Amniotic stem cell (primary cell): Measurements from ENCODE around the gene EGLN1.

Experiments
- DNase-seq: peaks from one replicate; lab custom pipeline; 2025; lab: John Stamatoyannopoulos, UW

The EGLN1 gene

DNA sequence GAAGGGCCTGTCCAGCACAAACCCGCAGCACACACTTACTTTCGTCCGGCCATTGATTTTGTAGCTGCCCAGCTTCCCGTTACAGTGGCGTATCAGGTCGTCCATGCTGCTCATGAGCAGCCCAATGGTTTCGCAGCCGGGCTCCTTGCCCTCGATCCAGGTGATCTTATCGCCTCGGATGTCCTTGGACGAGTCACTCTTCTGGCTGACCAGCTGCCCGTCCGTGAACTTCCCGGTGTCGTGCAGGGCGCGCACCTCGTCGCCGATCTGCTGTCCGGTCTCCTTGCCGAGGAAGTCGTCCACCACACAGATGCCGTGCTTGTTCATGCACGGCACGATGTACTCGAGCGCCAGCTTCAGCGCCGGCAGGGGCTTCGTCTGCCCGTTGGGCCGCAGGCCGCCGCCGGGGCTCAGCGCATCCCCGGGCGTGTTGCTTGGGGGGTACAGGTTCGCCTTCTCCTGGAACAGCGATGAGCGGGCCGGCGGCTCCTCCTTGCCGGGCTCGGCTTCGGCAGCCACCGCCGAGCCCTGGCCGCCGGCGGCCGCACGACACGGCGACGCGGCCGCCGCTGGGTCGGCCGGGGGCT, 1.0 kb downstream of the EGLN1 start:
- no peak for DNase-seq

DNA sequence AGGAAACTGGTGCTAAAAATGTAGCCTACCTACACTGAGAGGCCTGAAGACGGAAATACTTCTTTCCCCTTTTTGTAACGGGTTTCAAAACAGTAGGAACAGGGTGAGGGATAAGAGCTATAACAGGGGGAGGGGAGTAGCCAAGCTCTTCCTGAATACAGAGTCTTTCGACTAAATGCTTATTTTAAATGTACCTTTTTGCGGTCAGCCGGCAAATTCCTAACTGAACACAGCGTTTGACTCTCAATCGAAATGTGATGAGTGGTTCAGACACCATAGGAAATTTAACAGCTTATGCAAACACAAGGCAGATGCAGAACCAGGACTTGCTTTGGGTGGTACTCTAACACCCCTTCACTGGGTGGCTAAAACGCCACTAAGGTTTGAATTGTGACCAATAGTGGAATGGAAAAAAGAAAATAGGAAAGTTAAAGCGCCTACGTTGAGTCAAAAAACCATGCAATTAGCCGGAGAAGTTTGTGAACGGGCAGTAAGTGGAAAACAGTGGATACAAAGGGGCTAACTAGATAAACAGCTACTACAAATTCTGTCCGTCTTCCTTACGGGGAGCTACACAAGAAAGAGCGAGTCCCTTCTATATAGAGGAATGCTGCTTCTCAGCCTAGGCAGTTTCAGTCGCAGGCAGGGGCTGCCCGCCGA, 1.7 kb downstream of the EGLN1 start:
- no peak for DNase-seq

DNA sequence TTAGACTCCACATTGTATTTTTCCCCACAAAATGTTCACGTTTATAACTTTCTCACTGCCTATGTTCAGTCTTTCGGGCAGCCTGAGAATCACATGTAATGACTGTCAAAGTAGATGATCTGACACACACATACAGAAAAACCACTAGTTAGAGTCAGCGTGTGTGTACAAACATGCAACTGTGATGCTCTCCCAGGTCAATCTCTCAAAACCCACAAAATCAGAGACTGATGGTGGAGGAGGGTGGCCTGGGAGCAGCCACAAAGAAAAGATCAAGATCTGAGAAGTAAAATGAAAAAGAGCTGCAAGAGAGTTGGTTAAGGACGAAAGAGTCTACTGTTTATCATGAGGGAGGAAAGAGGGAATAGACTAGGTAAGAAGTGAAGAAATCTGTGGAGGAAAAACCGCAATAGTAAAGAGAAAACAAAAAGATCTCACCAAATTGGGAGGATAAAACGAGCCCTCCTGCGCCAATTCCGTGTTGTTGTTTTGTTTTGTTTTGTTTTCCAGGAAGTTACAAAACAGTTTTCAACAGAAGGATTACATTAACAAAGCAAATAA, 2.3 kb downstream of the EGLN1 start:
- no peak for DNase-seq

DNA sequence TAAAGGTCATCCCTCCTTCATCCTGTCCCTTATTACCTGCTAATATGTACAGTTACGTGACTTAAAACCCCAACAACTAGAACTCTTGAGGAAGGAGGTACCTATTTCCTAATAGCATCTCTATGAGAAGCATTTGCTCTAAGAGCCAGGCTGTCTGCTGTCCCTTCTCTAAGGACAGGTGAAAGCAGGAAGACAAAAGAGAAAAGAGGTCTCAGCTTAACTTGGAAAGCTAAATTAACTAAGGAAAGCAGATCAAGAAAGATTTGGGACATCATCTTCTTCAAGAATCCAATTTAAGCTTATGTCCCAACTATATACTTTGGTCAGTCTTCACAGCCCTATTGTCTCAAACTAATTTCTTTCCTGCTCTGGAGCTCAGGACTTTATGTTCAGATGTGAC, 2.9 kb downstream of the EGLN1 start:
- DNase-seq = no peak

DNA sequence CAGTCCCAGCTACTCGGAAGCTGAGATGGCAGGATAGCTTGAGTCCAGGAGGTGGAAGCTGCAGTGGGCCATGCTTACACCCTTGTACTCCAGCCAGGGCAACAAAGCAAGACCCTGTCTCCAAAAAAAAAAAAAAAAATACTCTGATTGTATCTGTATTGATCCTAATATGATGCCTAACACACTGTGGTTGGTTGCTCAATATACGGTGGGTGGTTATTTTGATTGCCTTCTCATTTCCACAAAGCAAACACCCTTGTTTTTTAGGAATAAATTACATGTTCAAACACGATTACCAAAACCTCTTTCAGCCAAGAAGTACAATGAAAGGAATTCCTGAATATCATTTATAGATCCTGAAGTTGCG, 3.4 kb downstream of the EGLN1 start:
- no peak for DNase-seq

DNA sequence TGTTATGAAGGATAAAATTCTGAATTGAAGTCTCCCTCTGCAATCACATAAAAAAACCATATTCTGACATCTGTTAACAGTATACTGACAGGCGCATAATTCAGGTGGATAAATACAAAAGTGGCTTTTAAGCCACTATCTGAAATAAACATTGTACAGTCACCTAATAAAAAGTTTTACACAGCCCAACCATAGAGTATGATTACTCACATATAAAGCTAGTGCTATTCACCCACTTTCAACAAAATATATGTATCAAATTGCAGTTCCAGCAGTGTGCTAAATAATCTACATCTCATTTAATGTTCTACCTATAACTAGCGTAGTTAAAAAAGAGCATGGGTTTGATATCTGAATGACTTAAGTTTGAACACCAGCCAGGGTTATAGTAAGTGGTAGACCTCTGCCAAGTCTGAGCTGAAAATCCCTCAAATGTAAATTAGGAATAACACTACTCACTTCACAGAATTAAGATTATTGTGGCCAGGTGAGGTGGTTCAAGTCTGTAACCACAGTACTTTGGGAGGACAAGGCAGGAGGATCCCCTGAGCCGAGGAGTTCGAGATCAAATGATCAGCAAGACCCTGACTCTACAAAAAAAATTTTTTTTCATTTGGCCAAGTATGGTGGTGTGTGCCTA, 3.9 kb downstream of the EGLN1 start:
- no peak for DNase-seq

DNA sequence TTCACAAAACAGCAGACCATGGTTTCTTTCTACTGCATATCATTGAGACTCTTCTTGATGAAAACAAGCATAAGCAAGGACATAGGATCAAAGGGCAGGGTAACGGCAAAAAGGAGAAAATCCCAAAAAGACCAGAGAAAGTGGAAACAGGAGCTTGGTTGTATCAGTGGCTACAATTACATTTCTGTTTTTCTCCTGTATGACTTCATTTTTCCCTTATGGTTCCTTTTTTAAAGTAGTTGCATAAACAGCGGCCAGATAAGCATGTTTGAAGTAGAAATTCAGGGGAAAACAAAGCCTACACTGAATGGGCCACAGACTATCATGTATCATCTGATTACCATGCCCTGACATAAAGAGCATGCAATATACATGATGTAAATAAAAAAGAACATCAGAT, 4.6 kb downstream of the EGLN1 start:
- DNase-seq = no peak

DNA sequence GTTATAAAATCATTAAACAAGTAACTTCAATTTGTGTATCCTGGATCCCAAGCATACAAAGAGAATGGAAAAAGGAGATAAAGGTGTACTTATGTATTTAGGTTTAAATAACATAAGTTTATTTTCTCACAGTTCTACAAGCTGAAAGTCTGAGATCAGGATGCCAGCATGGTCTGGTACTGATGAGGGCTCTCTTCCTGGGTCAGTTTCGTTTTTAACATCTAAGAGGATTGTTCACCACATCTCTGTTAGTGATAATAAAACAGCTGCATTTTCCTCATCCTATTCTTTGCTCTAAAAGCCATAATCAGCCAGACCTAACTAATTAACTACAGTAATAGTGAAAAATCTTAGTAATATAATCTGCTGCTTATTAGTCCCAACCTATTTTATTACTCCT, 5.2 kb downstream of the EGLN1 start:
- DNase-seq = no peak

DNA sequence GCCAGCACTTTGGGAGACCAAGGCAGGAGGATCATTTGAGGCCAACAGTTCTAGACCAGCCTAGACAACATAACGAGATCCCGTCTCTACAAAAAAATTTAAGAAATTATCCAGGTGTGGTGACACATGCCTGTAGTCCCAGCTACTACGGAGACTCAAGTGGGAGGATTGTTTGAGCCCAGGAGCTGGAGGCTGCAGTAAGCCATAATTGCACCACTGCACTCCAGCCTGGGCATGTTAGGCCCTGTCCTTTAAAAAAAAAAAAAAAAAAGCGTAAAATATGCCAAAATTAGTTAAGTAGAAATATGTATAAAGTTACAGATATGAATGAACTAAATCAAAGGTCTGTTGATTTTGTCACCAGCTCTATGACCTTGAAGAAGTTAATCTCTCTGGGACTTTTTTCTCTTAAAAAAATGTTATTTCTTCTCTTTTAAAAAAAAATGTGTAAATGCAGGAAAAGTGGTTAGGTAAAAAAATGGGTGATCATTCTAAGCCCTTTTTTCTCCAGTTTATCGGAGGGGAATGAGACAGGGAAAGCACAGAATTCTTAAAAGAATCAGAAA, 7.0 kb downstream of the EGLN1 start:
- no peak for DNase-seq

DNA sequence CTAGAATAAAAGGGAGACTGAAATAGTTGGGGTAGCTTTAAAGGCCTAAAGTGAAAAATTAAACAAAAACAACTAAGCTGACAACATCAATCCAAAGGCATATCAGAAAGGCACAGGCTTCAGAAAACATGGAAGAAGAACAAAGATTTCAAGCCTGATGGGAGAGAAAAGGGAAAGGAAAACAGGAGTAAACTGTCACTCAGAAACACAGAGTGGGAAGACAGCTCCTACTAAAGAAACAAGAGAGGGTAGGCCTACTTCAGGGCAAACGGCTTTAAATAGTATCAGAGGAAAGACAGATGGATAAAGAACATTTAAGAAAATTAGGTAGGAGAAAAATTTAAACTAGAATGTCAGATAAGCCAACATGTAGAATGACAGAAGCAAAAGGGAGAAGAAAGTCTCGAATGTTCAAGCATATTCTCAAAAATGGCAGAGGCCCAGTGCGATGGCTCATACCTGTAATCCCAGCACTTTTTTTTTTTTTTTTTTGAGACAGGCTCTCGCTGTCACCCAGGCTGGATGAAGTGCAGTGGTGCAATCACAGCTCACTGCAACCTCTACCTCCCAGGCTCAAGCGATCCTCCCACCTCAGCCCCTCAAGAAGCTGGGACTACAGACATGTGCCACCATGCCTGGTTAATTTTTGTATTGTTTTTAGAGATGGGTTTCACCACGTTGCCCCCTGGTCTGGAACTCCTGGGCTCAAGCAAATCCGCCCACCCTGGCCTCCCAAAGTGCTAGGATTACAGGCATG, 7.6 kb downstream of the EGLN1 start:
- no peak for DNase-seq

DNA sequence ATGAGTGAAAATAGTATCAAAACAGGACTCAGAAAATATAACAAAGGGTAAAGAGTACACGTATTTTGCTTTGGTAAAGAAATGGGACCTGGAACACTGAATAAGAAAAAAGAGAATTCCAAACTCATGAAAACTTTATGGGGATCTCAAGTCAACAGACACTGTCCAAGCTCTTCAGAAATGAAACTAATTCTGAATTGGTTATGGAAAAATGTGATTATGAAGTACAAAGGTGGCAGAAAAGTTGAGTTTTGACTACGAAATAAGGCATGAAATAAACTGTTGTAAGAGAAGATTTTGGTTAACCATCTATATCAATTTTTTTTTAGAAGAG, 8.4 kb downstream of the EGLN1 start:
- DNase-seq = no peak

DNA sequence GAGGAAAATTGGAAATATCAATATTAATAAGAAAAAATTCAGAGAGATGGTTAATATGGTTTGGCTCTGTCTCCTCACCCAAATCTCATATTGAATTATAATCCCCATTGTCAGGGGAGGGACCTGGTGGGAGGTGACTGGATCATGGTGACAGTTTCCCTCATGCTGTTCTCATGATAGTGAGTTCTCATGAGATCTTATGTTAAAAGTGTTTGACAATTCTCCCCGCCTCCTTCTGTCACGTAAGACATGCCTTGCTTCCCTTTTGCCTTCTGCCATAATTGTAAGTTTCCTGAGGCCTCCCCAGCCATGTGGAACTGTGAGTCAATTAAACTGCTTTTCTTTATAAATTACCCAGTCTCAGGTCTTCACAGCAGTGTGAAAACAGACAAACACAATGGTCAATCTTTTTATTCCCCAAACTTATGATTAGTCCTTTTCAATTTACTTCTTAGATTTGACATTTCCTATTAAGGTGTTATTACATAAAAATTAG, 11.0 kb downstream of the EGLN1 start:
- DNase-seq = no peak

DNA sequence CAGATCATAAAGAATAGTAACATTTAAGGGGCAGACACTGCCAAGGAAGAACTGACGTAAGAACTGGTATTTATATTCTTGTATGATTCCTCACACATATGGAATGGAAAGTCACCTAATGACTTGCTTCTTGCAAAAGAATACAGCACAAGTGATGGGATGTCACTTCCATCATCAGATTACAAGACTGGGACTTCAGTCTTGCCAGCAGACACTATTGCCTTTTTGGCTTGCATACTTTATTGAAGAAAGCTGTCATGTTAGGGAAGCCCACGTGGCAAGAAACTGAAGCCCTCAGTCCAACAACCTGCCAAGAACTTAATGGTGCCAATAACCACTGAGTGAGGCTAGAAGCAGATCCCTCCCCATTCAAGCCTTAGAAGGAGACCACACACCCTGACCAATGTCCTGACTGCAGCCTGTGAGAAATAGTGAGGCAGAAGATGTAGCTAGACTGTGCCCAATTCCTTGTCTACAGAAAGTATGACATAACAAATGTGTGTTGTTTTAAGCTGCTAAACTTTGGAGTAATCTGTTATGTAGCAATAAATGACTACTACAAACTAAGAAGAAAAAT, 12.0 kb downstream of the EGLN1 start:
- no peak for DNase-seq

DNA sequence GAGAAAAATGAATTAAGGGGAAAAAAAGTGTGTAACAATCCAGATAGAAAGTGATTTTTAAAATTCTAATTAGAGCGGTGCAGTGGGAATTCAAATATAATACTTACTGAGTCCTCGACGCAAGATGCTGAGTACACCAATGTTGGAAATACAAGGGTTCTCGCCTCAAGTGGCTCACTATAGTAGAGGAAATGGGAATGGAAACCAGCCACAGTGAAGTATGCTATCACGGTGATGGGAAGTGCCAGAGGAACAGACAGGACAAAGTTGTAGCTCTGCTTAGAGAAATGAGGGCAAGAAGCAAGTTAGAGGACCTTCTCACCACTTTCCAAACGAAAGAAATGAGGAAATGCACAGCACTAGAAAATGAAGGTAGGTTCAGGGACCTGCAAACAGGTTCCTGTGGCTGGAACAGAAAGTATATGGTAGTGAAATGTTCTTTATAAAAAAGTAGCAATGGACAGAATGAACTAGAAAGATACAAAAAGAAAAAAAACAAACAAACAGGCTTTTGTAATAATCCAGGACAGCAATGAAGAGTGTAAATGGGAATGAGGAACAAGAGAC, 13.5 kb downstream of the EGLN1 start:
- no peak for DNase-seq

DNA sequence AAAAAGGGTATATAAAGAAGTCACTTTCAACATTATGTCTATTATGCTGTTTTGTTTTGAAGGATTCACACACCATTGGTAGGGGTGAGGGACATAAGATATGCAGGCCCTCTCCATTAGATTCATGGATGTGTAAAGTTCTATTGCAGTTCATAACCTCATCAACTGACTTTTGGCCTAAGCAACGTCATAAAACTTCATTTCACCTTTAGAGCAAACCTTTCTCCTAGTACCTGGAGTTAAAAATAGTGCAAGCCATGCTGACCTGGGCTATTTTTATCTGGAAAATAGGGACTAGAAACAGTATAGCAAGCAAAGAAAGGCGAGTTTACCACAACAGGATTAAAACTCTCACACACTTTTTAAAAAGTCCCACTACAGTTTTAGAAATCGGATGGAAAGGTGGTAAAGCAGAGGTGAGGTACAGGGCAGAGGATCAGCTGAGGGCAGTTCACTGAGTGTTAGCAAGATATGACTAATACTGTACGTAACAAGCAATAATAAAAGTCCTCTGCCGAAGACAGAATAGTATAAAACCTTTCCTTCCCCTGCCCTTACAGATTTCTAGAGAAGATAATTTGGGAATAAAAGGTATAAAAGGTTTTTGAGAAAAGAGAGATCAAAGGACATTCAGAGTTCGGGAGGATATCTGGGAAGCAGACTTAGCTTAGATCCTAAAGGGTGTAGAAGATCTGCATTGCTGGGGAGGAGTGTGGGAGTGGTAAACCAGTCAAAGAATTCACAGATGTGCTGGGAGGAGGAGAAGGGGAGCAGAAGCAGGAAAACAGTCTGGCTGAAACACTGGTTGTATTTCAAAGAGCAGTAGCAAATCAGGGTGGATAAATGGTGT, 14.3 kb downstream of the EGLN1 start:
- DNase-seq = no peak

DNA sequence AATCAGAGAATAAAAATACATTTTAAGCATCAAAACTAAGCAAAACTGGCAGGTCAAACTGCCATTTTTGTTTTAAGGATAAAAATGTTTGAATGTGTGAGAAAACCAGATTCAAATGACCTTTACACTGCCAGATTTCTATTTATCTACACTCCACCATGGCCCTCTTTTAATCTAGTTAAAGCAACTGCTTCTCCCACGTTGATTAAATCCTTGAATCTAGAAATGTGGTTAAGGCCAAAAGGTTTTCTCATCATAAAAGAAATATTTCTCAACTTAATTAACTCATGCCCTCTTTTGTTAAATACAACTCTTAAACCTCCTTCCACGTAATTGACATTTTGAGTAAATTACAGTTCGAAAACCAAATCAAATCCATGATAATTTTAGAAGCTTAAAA, 15.0 kb downstream of the EGLN1 start:
- no peak for DNase-seq

DNA sequence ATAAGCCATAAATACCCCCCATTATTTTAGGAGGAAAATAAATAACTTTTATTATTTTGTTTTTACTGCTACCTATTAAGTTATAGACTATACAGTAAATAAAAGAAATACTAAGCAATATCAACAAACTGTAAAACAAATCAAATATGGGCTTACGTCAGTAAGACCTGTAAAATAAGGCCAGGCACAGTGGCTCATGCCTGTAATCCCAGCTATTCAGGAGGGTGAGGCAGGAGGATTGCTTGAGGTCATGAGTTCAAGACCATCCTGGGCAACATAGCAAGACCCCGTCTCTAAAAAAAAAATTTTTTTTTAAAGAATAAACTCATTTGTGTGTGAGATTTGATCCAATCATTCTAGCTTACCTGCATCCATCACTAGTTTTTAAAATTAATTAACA, 17.8 kb downstream of the EGLN1 start:
- DNase-seq = no peak

DNA sequence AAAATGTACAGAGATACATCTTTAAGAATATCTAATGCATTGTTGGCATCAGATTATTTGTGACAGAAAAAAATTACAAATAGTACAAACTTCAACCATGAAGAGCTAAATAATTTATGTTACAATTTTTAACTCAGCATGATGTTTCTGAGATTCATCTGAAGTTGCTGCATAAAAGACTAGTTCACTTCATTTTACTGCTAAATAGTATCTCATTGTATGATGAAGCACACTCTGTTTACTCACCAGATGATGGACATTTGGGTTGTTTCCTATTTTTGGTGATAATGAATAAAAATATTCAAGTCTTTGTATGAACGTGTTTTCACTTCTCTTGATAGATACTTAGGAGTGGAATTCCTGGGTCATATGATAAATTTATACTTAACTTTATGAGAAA, 20.6 kb downstream of the EGLN1 start:
- DNase-seq = no peak

DNA sequence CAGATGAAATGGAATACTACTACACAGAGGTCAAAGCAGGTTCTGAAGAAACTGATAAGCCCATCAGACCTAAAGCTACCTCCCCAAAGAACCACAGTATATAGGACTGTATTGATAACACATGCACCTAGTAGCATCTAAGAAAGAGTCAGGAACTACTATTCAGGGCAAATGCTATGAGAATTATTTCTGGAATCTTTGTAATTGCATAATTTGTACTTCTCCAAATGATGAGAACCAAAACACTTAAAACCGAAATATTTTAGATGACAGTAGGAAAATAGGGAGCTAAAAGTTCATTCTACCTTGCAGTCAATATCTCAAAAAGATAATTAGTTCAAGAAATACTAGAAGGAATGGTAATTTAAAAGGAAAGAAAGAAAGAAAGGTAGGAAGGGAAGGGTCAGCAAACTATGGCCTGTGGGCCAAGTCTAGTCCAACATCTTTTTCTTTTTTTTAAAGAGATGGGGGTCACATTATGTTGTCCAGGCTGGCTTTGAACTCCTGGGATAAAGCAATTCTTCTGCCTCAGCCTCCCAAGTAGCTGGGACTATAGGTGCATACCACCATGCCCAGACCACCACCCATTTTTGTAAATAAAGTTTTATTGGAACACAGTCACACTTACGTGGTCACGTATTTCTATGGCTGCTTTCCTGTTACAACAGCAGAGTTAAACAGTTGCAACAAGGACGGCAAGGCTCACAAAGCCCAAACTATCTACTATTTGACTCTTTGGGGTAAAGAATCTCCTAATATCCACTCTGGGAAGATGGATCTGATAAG, 24.0 kb downstream of the EGLN1 start:
- DNase-seq = no peak

DNA sequence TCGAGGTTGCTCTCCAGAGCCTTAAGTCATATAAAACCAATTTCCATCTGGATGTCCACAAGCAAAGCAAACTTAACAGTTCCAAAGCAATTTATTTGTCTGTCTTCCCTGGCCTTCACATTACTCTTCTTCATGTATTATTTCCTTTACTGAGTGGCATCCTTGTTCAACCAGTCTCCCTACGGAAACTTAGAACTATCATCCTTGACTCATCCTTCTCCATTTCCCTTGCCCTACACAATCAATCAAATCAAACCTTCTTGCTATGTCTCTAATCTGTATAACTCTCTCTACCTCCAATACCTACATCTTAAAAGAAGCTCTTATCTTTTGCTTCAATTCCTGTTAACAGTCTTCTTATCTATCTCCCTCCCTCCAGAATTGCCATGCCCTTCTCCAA, 25.4 kb downstream of the EGLN1 start:
- DNase-seq = no peak
